Transverse colon (tissue), 4 donors: ENCODE measurements around the gene YPEL4.

Source experiments
- POLR2A ChIP-seq: fragments of 450-650 bp; IDR thresholded peaks from one replicate; pipeline ENCODE4 v1.6.1; 2016; ENCODE audit warnings: antibody characterized with exemption, mild to moderate bottlenecking, moderate library complexity
- POLR2AphosphoS5 ChIP-seq, 3 donors: sonication (generic); formaldehyde crosslinking; IDR thresholded peaks; one replicate each; pipeline ENCODE4 v1.6.1; 2016; ENCODE audit warnings: antibody characterized with exemption in 3 of 3
- TF ChIP-seq, protein P1 (sequence below), 5 experiments: fragments of 200-600 bp in 3 of 5; fragments of 450-650 bp in 2 of 5; sonication (generic) in 3 of 5; IDR thresholded peaks; 1 replicate in 2 of 5; 2 replicates in 3 of 5; pipeline ENCODE4 v1.5.1; 2016 to 2017; ENCODE audit warnings: antibody characterized with exemption in 5 of 5, inconsistent platforms in 3 of 5, mild to moderate bottlenecking in 2 of 5, moderate library complexity in 1 of 5

DNA sequence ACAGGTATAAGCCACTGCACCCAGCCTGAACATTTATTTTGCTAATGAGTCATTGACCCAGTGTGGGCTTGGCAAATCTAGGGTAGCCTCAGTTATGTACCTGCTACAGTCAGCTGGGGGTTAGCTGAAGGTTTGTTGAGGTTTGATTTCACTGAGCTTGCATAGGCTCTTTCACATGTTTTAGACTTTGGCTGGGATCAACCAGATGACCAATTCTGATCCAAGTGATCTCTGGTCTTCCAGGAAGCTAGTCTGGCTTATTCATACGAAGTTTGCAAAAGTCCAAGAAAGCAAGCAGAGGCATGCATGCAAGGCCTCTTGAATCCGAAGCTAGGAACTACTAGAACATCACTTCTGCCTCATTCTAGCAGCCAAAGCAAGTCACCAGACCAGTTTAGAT lies 31.3 kb downstream of the YPEL4 start:
- TF ChIP-seq POLR2AphosphoS5 (IDR thresholded peaks at IDR 0.05) (no peak), POLR2A (no peak)
- TF ChIP-seq, protein P1, sequence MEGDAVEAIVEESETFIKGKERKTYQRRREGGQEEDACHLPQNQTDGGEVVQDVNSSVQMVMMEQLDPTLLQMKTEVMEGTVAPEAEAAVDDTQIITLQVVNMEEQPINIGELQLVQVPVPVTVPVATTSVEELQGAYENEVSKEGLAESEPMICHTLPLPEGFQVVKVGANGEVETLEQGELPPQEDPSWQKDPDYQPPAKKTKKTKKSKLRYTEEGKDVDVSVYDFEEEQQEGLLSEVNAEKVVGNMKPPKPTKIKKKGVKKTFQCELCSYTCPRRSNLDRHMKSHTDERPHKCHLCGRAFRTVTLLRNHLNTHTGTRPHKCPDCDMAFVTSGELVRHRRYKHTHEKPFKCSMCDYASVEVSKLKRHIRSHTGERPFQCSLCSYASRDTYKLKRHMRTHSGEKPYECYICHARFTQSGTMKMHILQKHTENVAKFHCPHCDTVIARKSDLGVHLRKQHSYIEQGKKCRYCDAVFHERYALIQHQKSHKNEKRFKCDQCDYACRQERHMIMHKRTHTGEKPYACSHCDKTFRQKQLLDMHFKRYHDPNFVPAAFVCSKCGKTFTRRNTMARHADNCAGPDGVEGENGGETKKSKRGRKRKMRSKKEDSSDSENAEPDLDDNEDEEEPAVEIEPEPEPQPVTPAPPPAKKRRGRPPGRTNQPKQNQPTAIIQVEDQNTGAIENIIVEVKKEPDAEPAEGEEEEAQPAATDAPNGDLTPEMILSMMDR (IDR thresholded peaks at IDR 0.05), result no peak
